Smooth muscle cell (in vitro differentiated cells): ENCODE measurements around the gene CCNT1. TPM values are rescaled to one million over a fixed set of nuclear protein-coding genes. Genes with fewer than 3 reads are reported as not detected.

Experiments used
- DNase-seq: peaks from one replicate; lab custom pipeline; 2025; ENCODE audit not compliant: unreplicated experiment; lab: John Stamatoyannopoulos, UW
- H2AFZ ChIP-seq: fragments of 200-600 bp; sonication (generic); 2 replicates; pipeline ENCODE4 v1.6.0; 2016; ENCODE audit warnings: antibody characterized with exemption, low read depth, mild to moderate bottlenecking
- H3F3A ChIP-seq: fragments of 200-600 bp; sonication (generic); 2 replicates; pipeline ENCODE4 v1.6.0; 2017; ENCODE audit warnings: antibody characterized with exemption, low read depth
- H3K27ac ChIP-seq: fragments of 200-600 bp; sonication (generic); 2 replicates; pipeline ENCODE4 v1.5.1; 2016; ENCODE audit warnings: low read depth, mild to moderate bottlenecking
- H3K27me3 ChIP-seq: fragments of 200-600 bp; sonication (generic); 2 replicates; pipeline ENCODE4 v1.6.1; 2016; ENCODE audit warnings: low read depth, mild to moderate bottlenecking
- H3K36me3 ChIP-seq: fragments of 200-600 bp; sonication (generic); 2 replicates; pipeline ENCODE4 v1.5.1; 2016; ENCODE audit warnings: low read depth
- H3K4me1 ChIP-seq: fragments of 200-600 bp; sonication (generic); 2 replicates; pipeline ENCODE4 v1.5.1; 2016; ENCODE audit warnings: low read depth
- H3K4me2 ChIP-seq: fragments of 200-600 bp; sonication (generic); 2 replicates; pipeline ENCODE4 v1.6.0; 2016; ENCODE audit warnings: mild to moderate bottlenecking
- H3K4me3 ChIP-seq: fragments of 200-600 bp; sonication (generic); 2 replicates; pipeline ENCODE4 v1.5.1; 2016; ENCODE audit warnings: mild to moderate bottlenecking
- H3K79me2 ChIP-seq: fragments of 200-600 bp; sonication (generic); 2 replicates; pipeline ENCODE4 v1.6.0; 2016; ENCODE audit warnings: low read depth, mild to moderate bottlenecking
- H3K9ac ChIP-seq: fragments of 200-600 bp; sonication (generic); 2 replicates; pipeline ENCODE4 v1.6.0; 2016; ENCODE audit warnings: low read depth
- H3K9me3 ChIP-seq: fragments of 200-600 bp; sonication (generic); replicated peaks from 2 replicates; pipeline ENCODE4 v1.5.1; 2016; ENCODE audit warnings: low read depth
- H4K20me1 ChIP-seq: fragments of 200-600 bp; sonication (generic); 2 replicates; pipeline ENCODE4 v1.6.0; 2016; ENCODE audit warnings: low read depth
- WGBS: methylation state at CpG from one replicate; pipeline ENCODE4 v1.1.7; 2016; ENCODE audit warnings: low lambda C conversion rate; 5-methylcytosine and 5-hydroxymethylcytosine counted together
- polyA plus RNA-seq: library from polyadenylated mRNA; unstranded; fragments of >200 nt; fragmentation: Nextera tagmentation; extraction: Ambion mirVana; gene quantifications from 2 replicates; pipeline ENCODE4 v1.2.1, GENCODE V29; 2016
- total RNA-seq: library from RNA; depleted of rRNA; stranded (reverse); fragments of >200 nt; gene quantifications from 2 replicates; pipeline ENCODE4 v1.2.3, GENCODE V29; 2014
- TF ChIP-seq, protein P1 (sequence below): fragments of 200-600 bp; sonication (generic); IDR thresholded peaks from 2 replicates; pipeline ENCODE4 v1.5.1; 2017; ENCODE audit warnings: borderline replicate concordance, mild to moderate bottlenecking, antibody characterized with exemption; ENCODE audit not compliant: insufficient read depth, poor library complexity, severe bottlenecking

Gene CCNT1
- total and polyA plus RNA-seq, 2 experiments from 2014 or later = 8.6 to 38.4 TPM

DNA sequence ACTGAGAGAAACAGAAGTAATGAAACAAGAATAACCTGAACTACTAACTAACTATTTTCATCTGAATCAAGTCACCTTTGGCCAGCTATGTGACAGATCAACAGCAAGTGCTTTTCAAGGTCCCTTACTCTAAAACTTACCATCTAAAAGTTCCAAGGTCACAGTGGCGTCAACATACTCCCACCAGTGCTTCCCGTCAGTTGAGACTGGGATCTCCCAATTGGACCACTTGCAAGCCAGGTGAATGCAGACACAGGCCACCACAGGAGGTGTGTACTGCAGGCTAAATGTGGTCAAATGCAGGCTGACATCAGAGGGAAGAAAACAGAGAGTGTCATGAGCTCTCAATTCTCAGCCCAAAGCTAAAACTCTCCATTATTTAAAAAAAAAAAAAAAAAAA is 20.6 kb downstream of the CCNT1 start:
- Histone ChIP-seq H4K20me1 (peaks cover 50% of the 10 kb centered on the region), H3K4me2 (no peak overlapping the region), H3K9me3 (no peaks in the 10 kb centered on the region), H2AFZ (no peak overlapping the region), H3K4me1 (no peaks in the 10 kb centered on the region), H3K36me3 (peaks cover 37% of the 10 kb centered on the region), H3K27me3 (no peaks in the 10 kb centered on the region), H3K27ac (no peak overlapping the region), H3K9ac (no peak overlapping the region), H3K79me2 (peaks cover 32% of the 10 kb centered on the region), H3F3A (peaks cover 10% of the 10 kb centered on the region), H3K4me3 (no peak overlapping the region)
- 98% methylated on average over 2 of the region's 2 CpGs for WGBS
- no peak for DNase-seq
- TF ChIP-seq, protein P1, sequence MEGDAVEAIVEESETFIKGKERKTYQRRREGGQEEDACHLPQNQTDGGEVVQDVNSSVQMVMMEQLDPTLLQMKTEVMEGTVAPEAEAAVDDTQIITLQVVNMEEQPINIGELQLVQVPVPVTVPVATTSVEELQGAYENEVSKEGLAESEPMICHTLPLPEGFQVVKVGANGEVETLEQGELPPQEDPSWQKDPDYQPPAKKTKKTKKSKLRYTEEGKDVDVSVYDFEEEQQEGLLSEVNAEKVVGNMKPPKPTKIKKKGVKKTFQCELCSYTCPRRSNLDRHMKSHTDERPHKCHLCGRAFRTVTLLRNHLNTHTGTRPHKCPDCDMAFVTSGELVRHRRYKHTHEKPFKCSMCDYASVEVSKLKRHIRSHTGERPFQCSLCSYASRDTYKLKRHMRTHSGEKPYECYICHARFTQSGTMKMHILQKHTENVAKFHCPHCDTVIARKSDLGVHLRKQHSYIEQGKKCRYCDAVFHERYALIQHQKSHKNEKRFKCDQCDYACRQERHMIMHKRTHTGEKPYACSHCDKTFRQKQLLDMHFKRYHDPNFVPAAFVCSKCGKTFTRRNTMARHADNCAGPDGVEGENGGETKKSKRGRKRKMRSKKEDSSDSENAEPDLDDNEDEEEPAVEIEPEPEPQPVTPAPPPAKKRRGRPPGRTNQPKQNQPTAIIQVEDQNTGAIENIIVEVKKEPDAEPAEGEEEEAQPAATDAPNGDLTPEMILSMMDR = no peak

DNA sequence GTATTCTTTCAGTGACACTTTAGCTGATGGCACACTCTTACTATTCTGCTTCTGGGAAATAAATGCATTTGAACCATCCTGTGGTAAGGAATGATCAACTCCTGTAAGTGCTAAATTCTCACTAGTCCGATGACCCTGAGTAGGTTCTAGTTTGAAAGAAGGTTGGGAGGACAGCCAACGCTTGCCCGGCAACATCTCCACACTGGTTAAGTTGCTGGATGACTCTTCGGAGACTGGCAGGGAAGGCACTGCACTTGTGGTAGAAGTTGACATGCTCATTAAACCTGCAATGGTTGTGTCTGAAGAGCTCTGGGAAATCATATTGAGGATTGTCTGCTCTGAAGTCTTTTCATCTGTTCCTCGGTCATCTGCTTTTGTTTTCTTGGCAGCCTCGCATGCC is 22.5 kb downstream of the CCNT1 start:
- Histone ChIP-seq H2AFZ (no peak overlapping the region), H3K27me3 (no peaks in the 10 kb centered on the region), H3K36me3 (peaks cover 30% of the 10 kb centered on the region), H3K27ac (no peak overlapping the region), H3K9me3 (no peaks in the 10 kb centered on the region), H4K20me1 (peaks cover 52% of the 10 kb centered on the region), H3K4me1 (no peaks in the 10 kb centered on the region), H3F3A (peaks cover 11% of the 10 kb centered on the region), H3K4me3 (no peak overlapping the region), H3K4me2 (no peak overlapping the region), H3K9ac (no peak overlapping the region), H3K79me2 (peaks cover 22% of the 10 kb centered on the region)
- TF ChIP-seq, protein P1 = no peak
- WGBS = 97% methylated on average over 6 of the region's 6 CpGs
- DNase-seq = no peak

DNA sequence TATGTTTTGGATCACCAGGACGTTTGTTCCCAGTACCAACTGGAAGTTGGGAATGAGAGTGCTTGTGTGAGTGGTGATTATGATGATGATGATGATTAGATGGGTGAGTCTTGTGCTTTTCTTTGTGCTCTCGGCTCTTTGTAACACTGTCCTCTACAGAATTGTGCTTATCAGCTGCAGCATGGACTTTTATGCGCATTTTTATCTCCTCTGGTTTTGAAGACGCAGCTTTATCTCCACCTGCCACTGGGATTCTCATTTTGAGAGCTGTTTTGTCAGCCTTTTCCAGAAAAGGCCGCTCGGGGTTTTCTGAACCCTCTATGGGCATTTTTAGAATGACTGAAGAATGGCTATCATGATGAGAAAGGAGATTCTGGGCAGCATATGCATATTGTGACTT is 22.9 kb downstream of the CCNT1 start:
- Histone ChIP-seq H4K20me1 (peaks cover 51% of the 10 kb centered on the region), H3K4me1 (no peaks in the 10 kb centered on the region), H3K27ac (no peak overlapping the region), H2AFZ (no peak overlapping the region), H3K4me3 (no peak overlapping the region), H3K9me3 (no peaks in the 10 kb centered on the region), H3F3A (peaks cover 11% of the 10 kb centered on the region), H3K9ac (no peak overlapping the region), H3K4me2 (no peak overlapping the region), H3K27me3 (no peaks in the 10 kb centered on the region), H3K79me2 (peaks cover 19% of the 10 kb centered on the region), H3K36me3 (peaks cover 30% of the 10 kb centered on the region)
- no peak for DNase-seq
- TF ChIP-seq, protein P1 = no peak
- 73% methylated on average over 6 of the region's 6 CpGs for WGBS

DNA sequence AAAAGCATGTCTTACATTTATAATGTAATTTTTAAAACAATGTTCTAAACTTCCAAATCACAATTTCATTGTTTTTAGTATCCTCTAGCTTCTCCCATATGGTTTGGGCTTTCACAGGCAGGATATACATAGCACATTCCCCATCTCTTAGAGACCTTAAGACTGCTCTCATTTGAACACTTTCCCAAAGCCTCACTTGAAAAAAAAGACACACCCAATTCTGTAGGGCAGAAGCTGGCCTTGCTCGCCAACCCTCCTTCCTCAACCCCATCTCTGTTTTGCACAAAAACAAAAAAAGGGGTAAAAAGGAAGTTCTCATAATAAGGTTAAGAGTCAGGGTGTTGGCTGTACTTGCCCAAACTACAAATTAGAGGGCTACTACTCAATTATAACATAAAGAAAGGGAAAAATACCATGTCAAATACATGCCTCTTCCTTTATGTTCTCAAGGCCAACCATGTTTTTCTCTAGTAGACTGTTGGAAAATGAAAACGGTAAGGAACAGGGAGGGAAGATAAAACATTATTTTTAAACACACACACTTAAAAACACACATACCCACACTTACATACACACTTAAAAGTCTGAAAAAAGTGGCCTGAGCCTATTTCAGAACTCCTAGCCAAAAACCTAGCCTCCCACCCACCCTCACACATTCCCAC is 24.6 kb downstream of the CCNT1 start:
- Histone ChIP-seq H3K4me3 (no peak overlapping the region), H3K79me2 (peaks cover 18% of the 10 kb centered on the region), H3K9ac (no peak overlapping the region), H2AFZ (no peak overlapping the region), H3K4me1 (no peaks in the 10 kb centered on the region), H3K9me3 (no peaks in the 10 kb centered on the region), H3K27me3 (no peaks in the 10 kb centered on the region), H3F3A (peaks cover 11% of the 10 kb centered on the region), H3K27ac (no peak overlapping the region), H3K36me3 (peaks cover 30% of the 10 kb centered on the region), H4K20me1 (peaks cover 45% of the 10 kb centered on the region), H3K4me2 (no peak overlapping the region)
- 82% methylated on average over 2 of the region's 2 CpGs for WGBS
- no peak for DNase-seq
- TF ChIP-seq, protein P1 = no peak
